GM23338 (cell line): ENCODE data around the gene GLB1L3.

ENCODE experiments used
- EZH2 ChIP-seq: fragments of 200-600 bp; sonication (generic); IDR thresholded peaks from one replicate; pipeline ENCODE4 v1.8.0; 2017; ENCODE audit warnings: antibody characterized with exemption, mild to moderate bottlenecking, low read depth; ENCODE audit not compliant: unreplicated experiment
- POLR2AphosphoS5 ChIP-seq: IDR thresholded peaks from 2 replicates; pipeline ENCODE4 v1.6.1; 2016; ENCODE audit warnings: antibody characterized with exemption, low read depth

GRCh38 chr11:134345237-134345550 lies 69.0 kb downstream of the GLB1L3 start:
- no peak for TF ChIP-seq EZH2
- no peak for TF ChIP-seq POLR2AphosphoS5
